Activated CD8-positive, alpha-beta memory T cell treated with anti-CD3 and anti-CD28 coated beads, Interleukin-2, amount 50 U/mL, for 1 hour (primary cell): ENCODE results near the gene WBP2.
"Not testable (repeated sequence)": the region's sequence is repeated elsewhere in the genome, so short reads cannot be mapped to it uniquely, and the experiment has no call there.

ENCODE experiments used
- DNase-seq: peaks from one replicate; pipeline ENCODE4 v3.0.0-alpha.2; 2020; ENCODE audit errors: extremely low read depth

Gene WBP2

DNA sequence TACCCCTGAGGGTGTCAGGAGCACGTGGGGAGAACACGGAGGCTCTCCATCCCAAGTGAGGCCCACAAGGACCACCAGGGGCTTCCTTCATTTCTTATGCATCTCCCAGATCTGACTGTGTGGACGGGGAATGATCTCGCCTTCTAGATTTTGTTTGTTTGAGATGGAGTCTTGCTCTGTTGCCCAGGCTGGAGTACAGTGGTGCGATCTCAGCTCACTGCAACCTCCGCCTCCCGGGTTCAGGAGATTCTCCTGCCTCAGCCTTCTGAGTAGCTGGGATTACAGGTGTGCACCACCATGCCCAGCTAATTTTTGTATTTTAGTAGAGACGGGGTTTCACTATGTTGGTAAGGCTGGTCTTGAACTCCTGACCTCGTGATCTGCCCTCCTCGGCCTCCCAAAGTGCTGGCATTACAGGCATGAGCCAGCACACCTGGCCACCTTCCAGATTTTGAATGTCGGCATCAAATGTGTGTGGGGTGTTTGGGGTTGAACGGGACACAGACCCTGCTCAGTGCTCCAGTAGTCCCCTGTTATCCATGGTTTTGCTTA, 13.7 kb upstream of the WBP2 start:
- not testable (repeated sequence) for DNase-seq

DNA sequence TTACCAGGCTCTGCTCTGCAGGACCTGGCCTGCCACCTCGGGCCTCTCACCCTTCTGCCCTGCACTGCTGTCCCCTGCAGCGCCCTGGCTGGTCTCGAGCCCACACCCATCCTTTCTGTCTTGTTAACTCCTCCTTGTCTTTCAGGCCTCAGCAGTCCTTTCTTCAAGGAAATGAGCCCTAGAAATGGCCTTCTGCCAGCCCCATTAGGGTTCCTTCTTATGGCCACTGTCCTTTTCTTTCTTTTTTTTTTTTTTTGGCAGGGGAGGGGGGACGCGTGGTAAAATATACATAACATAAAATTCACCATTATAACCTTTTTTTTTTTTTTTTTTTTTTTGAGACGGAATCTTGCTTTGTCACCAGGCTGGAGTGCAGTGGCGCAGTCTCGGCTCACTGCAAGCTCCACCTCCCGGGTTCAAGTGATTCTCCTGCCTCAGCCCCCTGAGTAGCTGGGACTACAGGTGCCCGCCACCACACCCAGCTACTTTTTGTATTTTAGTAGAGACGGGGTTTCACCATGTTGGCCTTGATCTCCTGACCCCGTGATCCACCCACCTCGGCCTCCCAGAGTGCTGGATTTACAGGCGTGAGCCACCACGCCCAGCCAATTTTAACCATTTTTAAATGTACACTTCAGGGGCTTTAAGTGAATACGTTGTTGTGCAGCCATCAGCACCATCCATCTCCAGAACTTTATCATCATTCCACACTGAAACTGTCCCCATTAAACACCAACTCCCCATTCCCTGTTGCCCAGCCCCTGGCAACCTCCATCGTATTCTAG, 10.5 kb upstream of the WBP2 start:
- not testable (repeated sequence) for DNase-seq

DNA sequence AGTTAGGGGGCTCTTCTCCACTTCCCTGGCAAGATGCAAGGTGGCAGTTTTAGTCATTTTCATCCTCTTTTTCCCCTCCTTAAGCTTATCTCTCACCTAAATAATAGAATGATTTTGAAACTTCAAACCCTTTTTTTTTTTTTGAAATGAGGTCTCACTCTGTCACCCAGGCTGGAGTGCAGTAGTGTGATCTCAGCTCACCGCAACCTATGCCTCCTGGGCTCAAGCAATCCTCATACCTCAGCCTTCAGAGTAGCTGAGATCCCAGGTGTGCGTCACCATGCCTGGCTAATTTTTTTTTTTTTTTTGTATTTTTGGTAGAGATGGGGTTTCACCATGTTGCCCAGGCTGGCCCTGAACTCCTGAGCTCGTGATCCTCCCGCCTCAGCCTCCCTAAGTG, 9.8 kb upstream of the WBP2 start:
- not testable (repeated sequence) for DNase-seq

DNA sequence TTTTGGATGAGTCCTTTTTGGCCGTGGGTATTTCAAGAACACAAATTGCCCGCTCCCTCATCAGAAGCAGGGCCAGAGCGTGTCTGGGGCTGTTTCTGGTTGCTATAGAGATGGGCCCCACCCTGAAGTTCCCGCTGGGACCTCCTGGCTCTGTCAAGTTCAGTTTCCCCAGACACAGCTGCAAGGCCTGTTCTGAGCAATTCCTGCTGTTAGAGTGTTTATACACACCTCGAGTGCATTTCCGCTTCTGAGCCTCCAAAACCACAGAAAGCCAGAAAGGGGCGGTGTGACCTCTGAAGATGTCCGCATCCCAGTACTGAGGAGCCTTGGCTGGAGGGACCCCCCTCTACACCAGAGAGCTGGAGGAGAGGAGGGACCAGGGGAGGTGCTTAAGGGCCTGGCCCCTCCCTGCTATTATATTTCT, 9.3 kb upstream of the WBP2 start:
- DNase-seq = no peak

DNA sequence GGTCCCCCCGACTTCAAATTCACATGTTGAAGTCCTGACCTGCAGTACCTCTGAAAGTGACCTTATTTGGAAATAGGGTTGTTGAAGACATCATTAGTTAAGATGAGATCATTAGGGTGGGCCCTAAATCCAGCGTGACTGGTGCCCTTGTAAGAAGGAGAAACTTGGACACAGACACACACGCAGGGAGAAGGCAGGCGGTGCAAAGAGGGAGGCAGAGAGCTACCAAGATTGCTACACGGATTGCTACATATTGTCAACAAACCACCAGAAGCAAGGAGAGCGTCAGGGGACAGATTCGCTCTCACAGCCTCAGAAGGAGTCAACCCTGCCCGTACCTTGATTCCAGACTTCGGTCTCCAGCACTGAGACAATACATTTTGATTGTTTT, 6.8 kb upstream of the WBP2 start:
- no peak for DNase-seq

DNA sequence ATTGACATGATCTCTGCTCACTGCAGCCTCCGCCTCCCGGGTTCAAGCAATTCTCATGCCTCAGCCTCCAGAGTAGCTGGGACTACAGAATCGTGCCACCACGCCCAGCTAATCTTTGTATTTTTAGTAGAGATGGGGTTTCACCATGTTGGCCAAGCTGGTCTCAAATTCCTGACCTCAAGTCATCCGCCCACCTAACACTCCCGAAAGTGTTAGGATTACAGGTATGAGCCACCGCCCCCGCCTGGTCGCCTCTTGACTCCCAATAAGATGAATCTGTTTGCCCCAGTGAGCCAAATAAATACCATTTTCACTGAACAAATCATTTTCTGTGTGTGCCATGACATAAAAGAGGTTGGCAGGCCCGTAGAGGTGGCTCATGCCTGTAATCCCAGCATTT, 4.2 kb upstream of the WBP2 start:
- DNase-seq = not testable (repeated sequence)

DNA sequence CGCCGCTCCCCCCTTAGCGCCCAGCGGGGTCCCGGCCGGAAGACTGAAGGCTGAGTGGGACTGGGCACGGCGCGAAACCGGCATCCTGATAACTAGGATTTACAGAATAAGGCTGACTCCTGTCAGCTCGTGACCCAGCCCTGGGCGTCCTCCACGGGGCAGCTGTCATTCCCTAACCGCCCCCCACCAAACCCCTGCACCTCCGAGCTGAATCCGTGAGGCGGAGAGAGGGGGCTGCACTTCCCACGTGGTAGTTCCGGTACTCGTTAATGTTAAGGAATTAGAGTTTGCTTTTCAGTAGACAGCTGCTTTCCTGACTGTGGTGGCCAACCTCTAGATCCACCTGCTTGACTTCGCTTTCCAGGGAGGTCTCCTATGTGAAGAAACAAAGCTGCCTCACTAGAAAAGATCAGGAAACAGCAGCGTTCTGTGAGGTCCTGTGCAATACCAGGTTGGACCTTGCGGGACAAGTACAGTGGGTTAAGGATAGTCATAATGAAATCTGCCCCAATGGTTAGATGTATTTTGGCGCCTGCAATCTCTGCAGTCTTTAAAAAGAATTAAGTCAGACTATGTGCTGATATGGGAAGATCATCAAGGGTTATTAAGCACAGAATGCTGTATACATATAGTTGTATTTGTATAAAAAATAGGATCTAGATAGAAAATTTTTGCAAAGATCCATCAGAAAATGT, 1.1 kb upstream of the WBP2 start:
- no peak for DNase-seq

DNA sequence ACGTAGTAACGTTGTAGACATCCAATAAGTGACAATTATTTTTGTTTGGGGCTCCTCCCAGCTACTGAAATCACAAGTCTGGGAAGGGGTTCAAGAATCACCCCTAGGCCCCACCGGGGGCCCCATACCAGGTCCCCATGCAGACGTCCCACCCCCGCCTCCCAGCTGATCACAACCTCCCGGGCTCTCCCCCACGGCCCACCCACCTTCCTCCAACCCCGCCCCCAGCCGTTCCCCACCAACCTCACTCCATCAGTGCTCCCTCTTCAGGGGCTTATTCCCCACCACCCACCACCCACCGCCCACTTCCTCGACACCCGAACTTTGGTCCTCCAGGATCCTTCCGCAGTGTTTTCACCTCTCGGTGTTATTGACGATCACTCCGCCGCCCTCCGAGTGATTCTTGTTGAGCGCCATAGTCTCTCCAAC, 240 bp downstream of the WBP2 start:
- peak; percentile 31 for DNase-seq

DNA sequence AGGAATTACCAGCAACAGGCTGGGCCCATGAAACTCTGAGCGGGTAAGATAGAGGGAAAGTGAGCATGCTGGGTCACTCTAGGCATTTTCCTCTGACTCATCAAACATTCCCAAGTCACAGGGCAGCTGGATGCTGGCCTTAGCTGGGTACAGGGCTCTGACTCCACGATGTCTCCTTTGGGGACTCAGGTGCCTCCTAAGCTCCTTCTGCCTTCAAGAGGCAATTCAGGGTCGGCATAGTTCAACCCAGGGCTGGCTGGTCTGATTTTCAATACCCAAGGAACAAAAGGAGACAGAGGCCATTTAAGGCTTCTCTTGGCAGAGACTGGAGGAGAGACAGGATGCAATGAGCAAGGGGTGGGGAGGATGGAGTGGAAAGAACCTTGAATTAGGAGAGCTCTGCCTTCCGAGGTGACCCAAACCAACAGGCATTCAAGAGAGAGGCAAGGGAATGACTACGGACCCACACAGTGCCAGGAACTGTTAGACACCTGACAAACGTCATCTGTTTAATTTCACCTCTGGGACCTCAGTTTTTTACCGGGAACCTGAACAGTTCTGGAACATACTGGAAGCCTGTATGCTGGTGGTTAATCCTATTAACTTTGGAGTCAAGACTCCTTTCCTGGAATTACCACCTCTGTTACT, 910 bp downstream of the WBP2 start:
- DNase-seq = no peak

DNA sequence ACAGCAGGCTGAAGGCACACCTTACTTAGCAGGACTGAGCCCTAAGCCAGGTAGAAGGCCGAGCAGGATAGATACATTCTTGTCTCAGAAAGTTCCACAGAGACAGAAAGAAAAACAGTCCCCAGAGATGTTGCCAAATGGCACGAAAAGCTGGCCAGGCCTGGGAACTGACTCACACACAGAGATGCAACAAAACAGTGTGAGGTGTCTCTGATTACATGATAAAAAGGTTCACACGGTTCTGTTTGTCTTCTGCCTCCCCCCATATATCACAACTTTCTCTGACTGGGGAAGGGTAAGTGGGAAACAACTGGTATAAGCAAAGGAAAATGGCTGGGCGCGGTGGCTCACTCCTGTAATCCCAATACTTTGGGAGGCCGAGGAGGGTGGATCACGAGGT, 1.7 kb downstream of the WBP2 start:
- no peak for DNase-seq

DNA sequence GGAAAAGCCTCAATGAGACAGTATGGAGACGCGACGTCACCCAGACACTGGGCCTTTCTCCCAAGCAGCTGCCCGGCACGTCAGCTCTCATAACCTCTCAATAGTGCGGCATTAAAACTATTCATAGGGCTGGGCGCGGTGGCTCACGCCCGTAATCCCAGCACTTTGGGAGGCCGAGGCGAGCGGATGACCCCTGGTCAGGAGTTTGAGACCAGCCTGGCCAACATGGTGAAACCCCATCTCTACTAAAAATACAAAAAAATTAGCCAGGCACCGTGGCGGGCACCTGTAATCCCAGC, 3.5 kb downstream of the WBP2 start:
- not testable (repeated sequence) for DNase-seq

DNA sequence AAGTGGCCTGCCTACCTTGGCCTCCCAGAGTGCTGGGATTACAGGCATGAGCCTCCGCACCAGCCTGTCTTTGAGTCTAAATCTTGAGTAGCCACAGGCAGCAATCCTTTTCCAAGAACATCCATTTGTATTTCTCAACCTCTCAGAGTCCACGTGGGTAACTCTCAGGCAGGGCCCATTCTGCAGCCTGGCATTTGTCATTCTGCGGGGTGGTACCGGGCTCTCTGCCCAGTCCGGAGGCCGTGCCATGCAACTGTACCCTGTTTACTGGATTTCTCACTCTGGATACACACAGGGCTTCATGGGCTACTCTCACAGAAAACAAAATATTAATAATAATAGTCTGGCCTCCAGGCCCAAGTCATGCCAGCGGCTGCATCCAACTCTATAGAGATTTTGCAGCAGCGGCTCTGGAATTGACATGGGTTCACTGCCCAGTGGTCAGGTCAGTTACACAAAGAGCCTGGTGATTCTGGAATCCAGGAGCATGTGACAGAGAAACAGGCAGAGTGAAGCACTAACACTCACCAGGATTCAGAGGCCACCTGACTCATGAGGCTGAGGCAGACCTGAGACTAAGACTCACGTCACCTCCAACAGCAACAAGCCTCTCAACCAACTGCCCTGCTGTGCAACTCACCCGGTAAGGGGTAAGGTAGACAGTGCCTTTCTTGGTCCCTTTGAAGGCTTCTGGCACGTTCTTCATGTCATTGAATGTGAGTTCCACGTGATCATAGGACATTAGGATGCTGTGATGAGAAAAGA, 4.0 kb downstream of the WBP2 start:
- DNase-seq = no peak

DNA sequence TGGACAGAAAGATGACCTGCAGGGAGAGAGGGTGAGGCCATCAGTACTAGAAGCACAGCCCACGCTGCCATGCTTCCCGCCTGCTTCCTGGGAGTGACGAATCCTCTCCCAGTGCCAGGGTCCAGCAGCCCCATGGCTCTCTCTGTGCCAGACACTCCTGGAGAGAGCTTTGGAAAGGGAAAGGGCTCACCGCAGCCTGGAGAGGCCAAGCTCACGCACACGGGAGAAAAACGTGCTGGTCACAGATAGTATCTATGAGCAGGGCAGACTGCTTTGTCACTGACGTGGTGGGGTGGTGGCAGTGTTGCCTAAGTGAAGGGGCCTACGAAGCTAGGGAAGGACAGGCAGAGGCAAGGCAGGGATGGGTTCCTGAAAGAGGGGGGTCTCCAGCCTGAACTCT, 5.4 kb downstream of the WBP2 start:
- DNase-seq = no peak

DNA sequence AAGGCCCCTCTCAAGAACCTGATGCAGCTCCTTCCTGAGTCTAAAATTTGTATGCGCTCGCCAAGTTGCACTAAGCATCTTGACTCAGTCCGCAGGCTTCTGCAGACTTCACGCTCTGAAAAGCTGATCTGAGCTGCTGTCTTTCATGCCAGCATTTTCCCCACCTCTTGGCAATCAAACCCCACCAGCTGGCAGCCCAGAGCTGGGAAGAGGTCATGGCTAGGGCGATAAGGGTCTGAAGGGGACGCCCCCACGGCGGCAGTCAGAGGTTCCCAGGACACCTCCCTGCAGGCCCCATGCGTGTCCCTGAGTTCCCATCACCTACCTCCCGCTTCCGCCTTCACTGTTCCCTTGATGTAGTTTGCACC, 5.9 kb downstream of the WBP2 start:
- DNase-seq = no peak

DNA sequence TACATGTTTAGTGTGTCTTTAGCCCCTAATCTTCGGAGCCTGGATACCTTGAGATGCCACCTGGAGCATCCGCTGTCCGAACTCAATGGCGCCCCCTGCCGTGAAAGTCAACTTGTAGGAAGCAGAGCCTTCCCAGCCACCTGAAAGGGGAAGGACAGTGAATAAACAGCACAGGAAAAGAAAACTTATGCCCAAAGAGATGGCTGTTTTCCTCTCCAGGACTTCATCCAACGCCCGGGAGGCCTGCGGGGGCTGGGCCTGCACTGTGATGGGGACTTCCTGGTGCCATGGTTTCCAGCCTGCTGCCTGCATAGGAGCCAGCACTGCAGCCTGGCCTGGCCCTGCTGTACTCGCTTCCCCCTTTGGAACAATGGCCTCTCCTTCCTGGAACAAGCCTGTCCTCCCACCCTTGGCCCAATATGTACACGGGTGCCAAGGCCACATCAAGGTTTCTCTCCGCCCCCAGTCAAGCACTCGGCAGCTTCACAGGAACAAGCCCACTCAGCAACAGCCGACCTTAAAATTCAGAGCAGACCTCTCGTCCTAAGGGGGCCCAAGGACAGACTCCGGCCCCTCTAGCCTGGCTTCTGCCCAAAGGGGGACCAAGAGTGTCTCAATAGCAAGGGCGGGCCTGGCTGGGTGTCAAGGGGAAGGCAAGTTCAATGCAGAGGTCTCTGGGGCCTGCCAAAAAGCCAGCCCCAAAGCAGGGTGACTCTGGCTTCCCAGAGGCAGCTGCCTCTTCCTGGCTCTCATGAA, 6.4 kb downstream of the WBP2 start:
- peak; percentile 65 for DNase-seq

DNA sequence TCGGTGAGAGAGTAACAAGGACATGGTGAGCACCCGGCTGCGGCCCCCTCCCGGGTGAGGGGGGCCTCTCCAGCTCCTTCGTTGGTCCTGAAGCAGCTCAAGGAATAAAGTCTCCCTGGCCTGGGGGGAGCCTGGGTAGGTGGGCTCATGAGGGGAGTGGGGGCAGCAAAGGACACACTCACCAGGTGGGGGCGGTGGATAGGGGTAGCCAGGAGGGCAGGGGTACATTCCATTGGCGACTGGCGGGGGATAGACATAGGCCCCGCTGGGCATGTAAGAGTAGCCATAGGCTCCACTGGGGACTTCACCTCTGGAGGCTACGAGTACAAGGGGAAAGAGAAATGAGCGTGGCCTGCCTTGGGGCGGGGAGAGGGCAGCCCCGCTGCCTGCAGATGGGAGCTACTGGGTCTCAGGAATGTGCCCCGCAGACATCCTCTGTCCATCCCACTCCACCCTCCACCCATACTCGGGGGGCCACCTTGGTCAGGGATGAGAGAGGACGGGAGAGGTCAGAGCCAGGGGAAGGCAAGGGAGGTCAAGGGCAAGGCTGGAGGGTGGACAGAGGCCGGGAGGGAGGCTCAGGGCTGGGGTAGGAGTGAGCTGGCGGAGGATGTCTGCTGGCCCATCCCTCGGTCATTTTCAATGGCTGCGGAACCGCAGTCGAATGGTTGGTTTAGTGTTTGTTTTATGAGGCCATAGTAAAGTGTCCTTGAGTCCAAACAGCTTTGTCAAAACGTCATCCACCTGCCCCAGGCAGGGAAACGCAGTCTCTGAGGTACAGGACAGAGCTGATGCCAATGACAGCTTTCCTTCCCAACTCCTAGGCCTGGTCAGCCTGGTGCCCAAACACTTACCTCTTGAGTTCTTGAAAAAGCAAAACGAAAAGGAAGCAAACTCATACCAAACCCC, 7.3 kb downstream of the WBP2 start:
- no peak for DNase-seq

DNA sequence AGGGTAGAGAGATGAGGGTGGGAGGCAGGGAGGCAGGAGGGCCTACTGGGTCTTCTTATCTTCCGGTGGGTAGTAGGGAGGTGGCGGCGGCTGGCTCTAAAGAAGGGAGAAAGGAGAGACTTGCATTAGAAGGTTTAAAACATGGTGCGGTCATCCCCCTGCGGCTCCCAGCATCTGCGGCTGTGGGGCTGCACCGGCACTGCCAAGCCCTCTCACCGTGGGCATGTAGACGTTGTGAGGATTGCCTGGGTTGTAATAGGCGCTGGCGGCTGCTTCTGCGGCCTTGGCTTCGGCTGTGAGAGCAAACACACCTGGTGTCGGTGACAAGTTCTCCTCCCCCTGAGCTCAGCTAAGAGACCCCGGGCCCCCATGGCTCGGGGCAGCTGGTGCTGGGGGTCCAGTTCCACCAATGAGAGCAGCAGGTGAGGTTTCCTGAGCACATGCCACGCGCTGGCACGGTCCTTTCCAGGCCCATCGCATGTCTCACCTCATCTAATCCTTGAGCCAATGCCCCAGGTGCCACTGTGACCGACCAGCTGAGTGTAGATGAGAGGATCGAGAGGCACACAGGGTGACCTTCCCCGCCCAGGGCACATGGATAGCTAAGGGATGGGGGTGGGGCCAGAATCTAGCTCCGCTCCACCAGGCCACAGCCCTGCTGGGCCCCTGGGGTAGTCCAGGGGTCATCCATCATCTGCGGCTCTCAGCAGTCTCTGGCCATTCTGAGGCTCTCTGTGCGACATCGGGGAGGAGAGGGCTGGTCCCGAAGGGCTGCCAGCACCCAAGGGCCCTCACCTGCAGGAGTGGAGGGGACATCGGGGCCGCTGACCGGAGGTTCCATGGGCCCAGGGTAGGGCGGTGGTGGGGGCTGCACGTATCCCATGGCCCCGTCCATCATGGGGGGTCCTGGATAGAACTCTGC, 8.2 kb downstream of the WBP2 start:
- no peak for DNase-seq

DNA sequence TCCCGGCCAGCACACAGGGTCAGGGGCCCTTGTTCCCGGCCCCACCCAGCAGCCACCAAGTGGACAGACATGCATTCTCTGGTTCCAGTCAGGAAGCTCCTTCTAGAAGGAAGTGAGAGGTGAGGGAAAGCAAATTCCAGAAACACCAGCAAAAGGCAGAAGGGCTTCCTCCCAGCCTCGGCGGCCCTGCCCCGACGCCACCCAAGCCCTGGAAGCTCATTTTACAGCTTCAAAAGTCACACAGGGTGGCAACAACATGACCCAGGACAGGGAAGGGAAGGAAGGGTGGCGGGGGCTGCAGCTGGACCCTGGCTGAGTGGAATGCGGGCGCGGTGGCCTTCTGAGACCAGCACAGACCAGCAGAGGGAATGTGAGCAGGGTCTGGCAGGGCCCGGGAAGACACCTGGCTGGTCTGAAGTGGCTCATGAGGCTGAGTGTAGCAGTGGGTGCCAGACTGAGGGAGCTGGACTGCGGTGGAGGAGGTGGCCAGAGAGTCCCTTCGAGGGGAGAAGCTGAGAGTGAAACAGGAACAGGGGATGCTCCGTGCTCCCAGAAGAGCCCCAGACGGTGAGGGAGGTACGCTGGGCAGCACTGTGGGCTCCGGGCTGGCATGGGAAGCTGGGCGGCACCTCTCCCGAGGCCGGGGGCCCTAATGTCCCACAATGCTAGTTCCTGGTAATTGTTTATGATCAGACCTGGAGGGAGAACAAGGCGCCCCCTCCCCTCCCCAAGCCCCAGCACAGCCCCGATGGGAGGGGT, 9.0 kb downstream of the WBP2 start:
- no peak for DNase-seq
